ENCODE data around the gene CHRNA4. TPM values are rescaled to one million over a fixed set of nuclear protein-coding genes. Genes with fewer than 3 reads are reported as not detected.
"Not testable (repeated sequence)": the region's sequence is repeated elsewhere in the genome, so short reads cannot be mapped to it uniquely, and the experiment has no call there.

Gene CHRNA4
- polyA plus RNA-seq, 3 donors = 8.6 to 23.6 (median 19.1) TPM

DNA sequence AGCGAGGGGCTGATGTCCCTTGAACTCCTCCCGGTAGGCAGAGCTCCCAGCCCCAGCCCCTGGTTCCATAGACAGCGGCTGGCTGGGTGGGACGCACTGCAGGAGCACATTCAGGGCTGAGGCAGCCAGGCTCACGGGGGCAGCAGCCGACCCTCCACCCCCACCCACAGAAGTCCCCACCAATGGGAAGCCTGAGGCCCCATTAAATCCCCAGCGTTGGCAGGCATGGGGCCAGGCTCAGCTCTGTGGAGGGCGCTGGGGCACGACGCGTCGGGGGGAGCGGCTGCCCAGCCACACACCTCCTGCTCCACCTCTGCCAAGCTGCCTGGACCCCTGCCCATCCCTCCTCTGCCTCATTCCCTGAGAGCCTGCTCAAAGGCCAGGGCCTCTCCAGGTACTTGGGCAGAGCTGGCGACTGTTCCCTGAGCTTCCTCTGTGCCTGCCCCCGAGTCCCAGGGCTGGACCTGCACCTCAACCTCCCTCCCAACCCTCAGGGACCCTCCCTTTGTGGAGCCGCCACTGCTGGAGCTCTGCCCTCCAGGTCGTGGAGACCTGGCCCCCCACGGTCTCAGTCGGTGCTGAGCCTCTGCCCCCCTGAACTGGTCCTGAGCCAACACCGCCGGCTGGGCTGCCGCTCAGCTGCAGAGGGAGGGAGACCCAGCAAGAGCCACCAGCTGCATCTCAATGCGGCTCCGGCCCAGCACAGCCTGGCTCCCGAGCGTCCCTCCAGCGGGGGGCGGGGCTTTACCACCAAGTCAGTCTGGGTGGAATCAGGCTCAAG lies 9.1 kb downstream of the CHRNA4 start:
- DNase-seq = no peak

- no peak for DNase-seq
Observed at GRCh38 chr20:63351326-63351700, 9.8 kb downstream of the CHRNA4 start.

DNA sequence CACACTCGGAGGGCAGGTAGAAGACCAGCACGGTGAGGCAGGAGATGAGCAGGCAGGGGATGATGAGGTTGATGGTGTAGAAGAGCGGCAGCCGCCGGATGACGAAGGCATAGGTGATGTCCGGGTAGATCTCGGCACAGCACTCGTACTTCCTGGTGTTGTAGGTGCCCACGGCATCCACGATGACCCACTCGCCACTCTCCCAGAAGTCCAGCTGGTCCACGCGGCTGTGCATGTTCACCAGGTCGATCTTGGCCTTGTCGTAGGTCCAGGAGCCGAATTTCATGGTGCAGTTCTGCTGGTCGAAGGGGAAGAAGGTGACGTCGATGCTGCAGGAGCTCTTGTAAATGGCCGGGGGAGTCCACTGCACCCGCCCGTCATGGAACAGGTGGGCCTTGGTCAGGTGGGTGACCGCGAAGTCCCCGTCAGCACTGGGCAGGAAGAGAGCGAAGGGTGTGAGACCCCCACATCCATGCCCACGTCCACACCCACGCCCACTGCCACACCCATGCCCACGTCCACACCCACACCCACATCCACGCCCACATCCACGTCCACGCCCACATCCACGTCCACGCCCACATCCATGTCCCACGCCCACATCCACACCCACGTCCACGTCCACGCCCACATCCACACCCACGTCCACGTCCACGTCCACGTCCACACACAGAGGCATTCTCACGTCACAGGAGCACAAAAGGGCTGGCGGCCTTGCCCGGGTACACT lies 10.4 kb downstream of the CHRNA4 start:
- DNase-seq = no peak

DNA sequence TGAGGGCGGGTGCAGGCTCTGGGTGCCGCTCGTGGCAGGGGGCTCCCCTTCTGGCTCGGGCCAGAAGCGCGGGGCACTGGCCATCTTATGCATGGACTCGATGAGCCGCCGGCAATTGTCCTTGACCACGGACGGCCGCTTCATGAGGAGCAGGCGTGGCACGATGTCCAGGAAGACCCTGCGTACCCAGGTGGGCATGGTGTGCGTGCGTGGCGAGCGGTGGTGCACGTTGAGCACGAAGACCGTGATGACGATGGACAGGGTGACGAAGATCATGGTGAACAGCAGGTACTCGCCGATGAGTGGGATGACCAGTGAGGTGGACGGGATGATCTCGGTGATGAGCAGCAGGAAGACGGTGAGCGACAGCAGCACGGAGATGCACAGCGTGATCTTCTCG lies 11.0 kb downstream of the CHRNA4 start:
- no peak for DNase-seq

GRCh38 chr20:63349516-63349895 lies 11.6 kb downstream of the CHRNA4 start:
- no peak for DNase-seq

GRCh38 chr20:63348828-63349515 lies 12.2 kb downstream of the CHRNA4 start:
- DNase-seq = no peak

- no peak for DNase-seq
Observed at GRCh38 chr20:63347950-63348827, 13.0 kb downstream of the CHRNA4 start.

- no peak for DNase-seq
Observed at GRCh38 chr20:63347081-63347741, 13.9 kb downstream of the CHRNA4 start.

DNA sequence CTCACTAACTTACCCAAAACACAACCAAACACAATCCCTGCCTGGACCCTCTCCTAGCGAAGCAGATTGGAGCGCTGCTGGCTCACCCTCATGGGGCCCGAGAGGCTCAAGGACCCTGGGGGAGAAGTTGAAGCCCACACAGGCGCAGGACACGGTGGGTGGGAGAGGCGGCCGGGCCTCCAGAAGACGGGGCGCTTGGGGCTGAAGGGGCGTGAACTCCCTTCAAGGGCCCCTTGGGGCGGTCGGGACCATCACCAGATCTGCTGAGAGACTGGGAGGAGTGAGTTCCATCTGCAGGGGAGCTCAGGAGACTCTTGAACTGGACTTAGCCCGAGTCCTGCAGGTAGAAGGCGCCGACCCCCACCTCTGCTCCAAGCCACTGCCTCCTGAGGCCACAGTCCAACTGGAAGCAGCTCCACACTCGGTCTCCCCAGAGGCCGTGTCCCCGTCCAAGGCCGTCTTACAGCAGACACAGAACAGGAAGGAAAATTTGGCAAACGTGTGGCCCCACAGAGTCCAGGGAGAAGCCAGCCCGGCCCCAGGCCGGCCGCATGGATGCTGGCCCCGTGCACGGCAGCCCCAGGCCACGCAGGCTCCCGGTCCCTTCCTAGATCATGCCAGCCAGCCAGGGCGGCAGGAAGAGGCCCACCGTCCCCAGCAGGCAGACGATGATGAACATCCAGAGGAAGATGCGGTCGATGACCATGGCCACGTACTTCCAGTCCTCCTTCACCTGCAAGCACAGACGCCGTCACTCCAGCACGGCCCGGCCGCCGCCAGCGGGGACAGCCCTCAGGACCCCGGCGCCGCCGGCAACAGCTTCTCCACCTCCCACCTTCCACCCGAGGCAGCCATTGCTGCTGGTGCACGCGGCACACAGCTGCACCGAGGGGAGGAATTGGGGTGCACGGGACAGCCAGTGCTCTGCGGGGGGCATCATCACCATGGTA lies 14.7 kb downstream of the CHRNA4 start:
- no peak for DNase-seq

DNA sequence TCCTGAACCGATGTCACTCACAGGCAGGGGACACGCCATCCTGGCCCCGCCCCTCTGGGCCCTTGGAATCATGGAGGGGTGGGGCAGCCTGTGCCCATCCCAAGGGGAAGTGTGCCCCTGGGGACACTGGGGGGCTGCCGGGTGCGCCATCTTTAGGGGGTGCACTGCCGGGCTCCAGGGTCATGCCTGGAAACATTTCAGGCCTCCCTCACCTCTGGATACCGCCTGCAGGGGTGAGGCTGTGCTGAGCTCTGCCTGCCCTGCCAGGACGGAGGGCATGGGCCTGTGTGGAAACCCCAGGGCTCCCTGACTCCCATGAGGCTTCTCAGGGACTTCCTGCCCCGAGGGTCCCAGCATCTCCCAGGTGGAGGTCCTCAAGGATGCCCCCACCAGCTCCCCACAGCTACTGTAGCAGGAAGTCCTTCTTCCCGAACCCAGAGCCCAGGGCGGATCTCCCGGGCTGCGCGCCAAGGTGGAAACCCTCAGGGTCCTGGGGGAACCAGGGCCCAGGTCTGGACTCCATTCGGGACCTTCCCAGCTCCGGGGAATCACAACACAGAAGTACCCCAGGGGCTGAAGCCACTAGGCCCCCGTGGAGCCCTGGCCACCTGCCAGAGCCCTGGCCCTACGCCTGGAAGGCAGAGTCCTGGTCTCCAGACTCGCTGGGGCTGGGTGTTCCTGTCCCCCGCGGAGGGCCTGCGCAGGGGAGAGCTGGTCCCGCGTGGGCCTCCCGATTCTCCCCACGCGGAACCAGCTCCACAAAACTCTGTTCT lies 15.6 kb downstream of the CHRNA4 start:
- no peak for DNase-seq

- no peak for DNase-seq
Observed at GRCh38 chr20:63344616-63345327, 16.4 kb downstream of the CHRNA4 start.

DNA sequence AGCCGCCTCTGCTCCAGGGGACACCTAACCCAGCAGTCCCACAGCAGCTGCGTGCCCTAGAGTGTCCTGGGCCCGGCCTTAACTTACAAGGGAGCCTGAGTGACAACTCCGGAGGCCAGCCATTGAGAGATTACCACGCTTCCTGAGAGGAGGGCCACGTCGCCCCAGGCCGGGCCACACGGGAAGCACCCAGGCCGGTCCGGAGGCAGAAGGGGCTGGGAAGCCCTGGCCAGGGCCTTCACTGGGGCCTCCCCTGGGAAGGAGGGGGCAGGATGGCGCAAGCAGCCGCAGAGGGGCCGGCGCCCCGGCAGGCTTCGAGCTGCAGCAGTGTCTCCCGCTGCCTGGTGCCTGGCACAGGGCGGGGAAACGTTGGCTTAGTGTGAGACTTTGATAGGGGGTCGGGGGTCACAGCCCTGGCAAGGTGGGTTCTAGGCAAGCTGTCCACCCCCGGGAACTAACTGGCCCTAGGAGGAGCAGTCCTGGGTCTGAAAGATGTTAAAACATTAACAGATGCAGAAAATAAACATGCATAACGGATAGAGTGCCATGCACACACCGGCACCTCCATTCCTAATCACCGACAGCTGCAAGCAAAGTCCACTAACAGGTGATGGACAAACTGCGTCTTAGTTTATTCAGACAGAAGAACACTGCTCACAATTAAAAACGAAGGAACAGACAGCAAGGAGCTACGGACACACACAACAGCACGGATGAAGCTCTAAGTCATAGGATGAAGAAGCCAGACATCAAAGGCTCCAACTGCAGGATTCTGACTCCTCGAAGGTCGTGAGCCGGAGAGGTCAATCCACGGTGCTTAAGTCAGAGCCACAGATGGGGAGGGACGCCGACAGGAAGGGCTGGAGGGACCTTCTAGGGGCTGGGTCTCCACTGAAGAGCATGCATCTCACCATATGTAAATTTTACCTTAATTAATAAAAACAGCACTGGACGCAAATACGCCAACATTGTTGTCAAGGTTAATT lies 17.4 kb downstream of the CHRNA4 start:
- DNase-seq = no peak

- DNase-seq = no peak
Observed at GRCh38 chr20:63342561-63343459, 18.3 kb downstream of the CHRNA4 start.

GRCh38 chr20:63340158-63340688 lies 20.9 kb downstream of the CHRNA4 start:
- not testable (repeated sequence) for DNase-seq

GRCh38 chr20:63339154-63340094 lies 21.7 kb downstream of the CHRNA4 start:
- not testable (repeated sequence) for DNase-seq
